GM21529 (cell line): ENCODE data around the gene ARHGAP26.
A peak's percentile ranks its signal among the peaks of the same experiment; 100 is the strongest.
"Not testable (repeated sequence)": the region's sequence is repeated elsewhere in the genome, so short reads cannot be mapped to it uniquely, and the experiment has no call there.

Experiments used
- ATAC-seq: cut with Tn5 transposase; IDR thresholded peaks from one replicate; pipeline ENCODE4 v1.9.1; 2021; ENCODE audit not compliant: unreplicated experiment

The ARHGAP26 gene

GRCh38 chr5:143190260-143190810 is 420.2 kb downstream of the ARHGAP26 start:
- ATAC-seq, result no peak

GRCh38 chr5:143191720-143192119 is 421.5 kb downstream of the ARHGAP26 start:
- ATAC-seq, result no peak

- no peak for ATAC-seq
These were observed 422.2 kb downstream of the ARHGAP26 start for GRCh38 chr5:143192191-143192900.

- no peak for ATAC-seq
These were observed 424.0 kb downstream of the ARHGAP26 start for GRCh38 chr5:143194206-143194605.

GRCh38 chr5:143194713-143195112 is 424.5 kb downstream of the ARHGAP26 start:
- no peak for ATAC-seq

- ATAC-seq, result no peak
These were observed 425.3 kb downstream of the ARHGAP26 start for GRCh38 chr5:143195491-143195890.

GRCh38 chr5:143196601-143197259 is 426.6 kb downstream of the ARHGAP26 start:
- ATAC-seq, result no peak

- no peak for ATAC-seq
These were observed 427.1 kb downstream of the ARHGAP26 start for GRCh38 chr5:143197260-143197656.

GRCh38 chr5:143198332-143198731 is 428.2 kb downstream of the ARHGAP26 start:
- ATAC-seq, result no peak

- no peak for ATAC-seq
These were observed 429.0 kb downstream of the ARHGAP26 start for GRCh38 chr5:143199161-143199560.

GRCh38 chr5:143199843-143200242 is 429.7 kb downstream of the ARHGAP26 start:
- no peak for ATAC-seq

- no peak for ATAC-seq
These were observed 430.7 kb downstream of the ARHGAP26 start for GRCh38 chr5:143200781-143201398.

GRCh38 chr5:143201589-143201988 is 431.4 kb downstream of the ARHGAP26 start:
- ATAC-seq, result no peak

- not testable (repeated sequence) for ATAC-seq
These were observed 433.3 kb downstream of the ARHGAP26 start for GRCh38 chr5:143203301-143203956.

- no peak for ATAC-seq
These were observed 434.5 kb downstream of the ARHGAP26 start for GRCh38 chr5:143204474-143205246.

- ATAC-seq, result no peak
These were observed 435.2 kb downstream of the ARHGAP26 start for GRCh38 chr5:143205386-143205785.

- ATAC-seq, result no peak
These were observed 435.7 kb downstream of the ARHGAP26 start for GRCh38 chr5:143205883-143206195.

- peak; percentile 49 for ATAC-seq
These were observed 436.2 kb downstream of the ARHGAP26 start for GRCh38 chr5:143206196-143207053.

GRCh38 chr5:143207058-143207457 is 436.9 kb downstream of the ARHGAP26 start:
- ATAC-seq, result no peak
